Dermis blood vessel endothelial cell (primary cell): Measurements from ENCODE around the gene OTOGL. TPM values are rescaled to one million over a fixed set of nuclear protein-coding genes. Genes with fewer than 3 reads are reported as not detected.
"Not testable (repeated sequence)": the region's sequence is repeated elsewhere in the genome, so short reads cannot be mapped to it uniquely, and the experiment has no call there.

Experiments used
- DNase-seq: peaks from one replicate; pipeline ENCODE4 v3.0.0; 2010
- total RNA-seq: library from RNA; depleted of rRNA; stranded (reverse); fragments of >200 nt; gene quantifications from 2 replicates; pipeline ENCODE4 v1.2.3, GENCODE V29; 2014

The OTOGL gene
- total RNA-seq, 1 donor from 2014 or later, result 0.17 TPM

DNA sequence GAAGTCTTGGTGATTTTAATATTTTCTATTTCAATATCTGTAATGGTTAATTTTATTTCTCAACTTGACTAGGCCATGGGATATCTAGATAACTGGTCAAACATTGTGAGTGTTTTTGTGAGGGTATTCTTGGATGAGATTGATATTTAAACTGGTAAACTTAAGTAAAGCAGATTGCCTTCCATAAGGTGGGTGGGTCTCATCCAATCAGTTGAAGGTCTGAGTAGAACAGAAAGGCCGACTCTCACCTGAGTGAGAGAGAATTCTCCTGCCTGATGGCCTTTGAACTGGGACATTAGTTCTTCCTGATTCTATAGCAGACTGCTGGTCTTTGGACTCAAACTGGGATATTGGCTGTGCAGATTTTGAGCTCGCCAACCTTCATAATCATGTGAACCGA is 36.3 kb downstream of the OTOGL start:
- DNase-seq, result no peak

DNA sequence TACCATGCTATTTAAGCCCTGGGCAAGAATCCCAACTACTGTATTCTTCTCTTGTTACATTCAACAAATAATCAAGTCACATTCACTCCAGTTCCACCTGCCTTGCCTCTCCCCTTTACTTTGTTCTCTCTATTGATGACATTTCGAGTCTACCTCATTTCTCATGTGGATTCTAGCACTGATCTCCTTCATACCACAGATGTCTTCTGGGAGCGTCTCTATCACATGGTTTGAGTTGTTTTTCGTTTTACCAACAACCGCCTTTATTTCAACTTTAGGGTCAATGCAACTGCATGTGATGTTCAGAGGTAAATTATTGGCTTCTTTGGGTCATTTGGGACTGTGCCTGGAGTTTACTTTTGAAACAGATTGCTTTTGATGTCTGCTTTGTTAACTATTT is 40.7 kb downstream of the OTOGL start:
- no peak for DNase-seq

DNA sequence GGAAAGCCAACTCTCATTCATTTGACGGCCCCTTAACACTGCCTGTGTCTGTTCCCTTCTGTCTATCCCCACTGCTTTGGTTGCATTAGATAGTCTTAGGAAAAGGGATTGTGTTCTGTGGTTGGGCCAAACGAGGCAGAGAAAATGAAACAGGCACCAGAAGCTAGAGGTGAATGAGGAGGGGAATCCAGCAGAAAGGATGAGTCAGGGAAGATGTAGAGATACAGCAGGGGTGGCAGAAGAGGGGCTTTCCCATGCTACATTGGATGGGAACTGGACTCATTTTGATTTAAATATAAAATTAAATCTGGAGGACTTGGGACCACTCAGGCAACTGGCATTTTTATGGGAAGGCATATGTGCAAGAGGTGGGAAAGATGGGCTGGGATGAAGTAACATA is 43.3 kb downstream of the OTOGL start:
- no peak for DNase-seq

DNA sequence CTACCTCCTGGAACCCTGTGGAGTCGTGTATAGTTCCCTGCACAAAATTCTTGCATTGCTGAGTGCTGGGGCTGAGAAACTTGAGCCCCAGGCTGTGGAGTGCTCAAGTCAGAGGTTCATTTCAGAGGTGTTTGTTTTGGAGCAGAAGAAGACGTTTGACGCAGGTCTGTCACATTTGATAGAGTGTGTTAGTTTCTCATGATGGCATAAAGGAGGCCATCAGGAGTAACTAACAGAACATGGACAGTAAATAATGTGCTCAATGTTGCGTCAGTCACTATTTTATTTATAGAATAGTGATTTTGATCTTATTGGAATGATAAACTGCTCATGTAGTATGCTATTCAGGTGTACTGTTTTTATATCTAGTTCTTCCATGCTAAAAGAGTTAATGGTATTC is 44.2 kb downstream of the OTOGL start:
- DNase-seq, result no peak

DNA sequence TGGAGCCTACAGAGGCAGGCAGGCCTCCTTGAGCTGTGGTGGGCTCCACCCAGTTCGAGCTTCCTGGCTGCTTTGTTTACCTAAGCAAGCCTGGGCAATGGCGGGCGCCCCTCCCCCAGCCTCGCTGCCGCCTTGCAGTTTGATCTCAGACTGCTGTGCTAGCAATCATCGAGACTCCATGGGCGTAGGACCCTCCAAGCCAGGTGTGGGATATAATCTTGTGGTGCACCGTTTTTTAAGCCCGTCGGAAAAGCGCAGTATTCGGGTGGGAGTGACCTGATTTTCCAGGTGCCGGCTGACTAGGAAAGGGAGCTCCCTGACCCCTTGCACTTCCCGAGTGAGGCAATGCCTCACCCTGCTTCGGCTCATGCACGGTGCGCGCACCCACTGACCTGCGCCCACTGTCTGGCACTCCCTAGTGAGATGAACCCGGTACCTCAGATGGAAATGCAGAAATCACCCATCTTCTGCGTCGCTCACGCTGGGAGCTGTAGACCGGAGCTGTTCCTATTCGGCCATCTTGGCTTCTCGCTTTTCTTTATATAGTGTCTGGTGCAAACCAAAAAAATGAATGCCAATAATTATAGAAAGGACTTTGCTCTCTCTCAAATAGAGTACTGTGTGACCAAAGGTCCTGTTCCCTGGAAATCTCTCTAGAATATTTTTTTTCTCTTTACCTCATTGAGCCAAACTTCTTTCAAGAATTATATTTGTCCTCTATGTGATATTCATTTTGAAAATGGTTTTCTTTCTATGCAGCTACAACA is 50.4 kb downstream of the OTOGL start:
- not testable (repeated sequence) for DNase-seq

DNA sequence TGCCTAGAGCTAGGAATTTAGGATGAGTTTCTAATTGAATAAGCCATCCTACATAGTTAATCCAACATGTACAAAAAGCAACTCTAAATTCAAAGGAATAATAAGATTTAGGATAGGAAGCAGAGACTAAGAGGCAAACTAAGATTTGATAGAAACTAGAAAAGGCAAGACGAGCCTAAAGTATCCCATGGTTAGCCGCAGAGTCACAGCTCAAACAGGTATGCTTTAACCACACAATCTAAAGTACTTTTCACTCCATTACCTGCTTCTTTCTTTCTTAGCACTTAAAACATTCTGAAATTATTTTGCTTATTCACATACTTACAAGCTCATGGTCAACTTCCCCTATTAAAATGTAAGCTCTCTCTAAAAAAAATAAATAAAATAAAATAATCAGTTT is 51.8 kb downstream of the OTOGL start:
- DNase-seq, result no peak

DNA sequence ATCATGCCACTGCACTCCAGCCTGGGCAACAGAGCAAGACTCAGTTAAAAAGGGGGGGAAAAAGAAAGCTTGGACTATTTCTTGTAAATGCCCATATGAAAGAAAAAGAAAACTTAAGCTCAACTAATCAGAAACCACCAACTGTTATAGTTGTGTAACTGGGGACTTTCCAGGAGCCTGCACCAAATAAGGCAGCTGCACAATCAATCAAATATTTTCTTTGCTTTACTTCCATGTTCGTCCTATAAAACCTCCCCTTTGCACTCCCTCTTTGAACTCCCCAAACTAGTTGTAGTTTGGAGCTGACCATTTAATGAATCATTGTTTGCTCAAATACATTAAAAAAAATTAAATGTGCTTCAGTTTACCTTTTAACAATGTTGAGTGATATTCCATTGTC is 54.9 kb downstream of the OTOGL start:
- DNase-seq, result no peak

DNA sequence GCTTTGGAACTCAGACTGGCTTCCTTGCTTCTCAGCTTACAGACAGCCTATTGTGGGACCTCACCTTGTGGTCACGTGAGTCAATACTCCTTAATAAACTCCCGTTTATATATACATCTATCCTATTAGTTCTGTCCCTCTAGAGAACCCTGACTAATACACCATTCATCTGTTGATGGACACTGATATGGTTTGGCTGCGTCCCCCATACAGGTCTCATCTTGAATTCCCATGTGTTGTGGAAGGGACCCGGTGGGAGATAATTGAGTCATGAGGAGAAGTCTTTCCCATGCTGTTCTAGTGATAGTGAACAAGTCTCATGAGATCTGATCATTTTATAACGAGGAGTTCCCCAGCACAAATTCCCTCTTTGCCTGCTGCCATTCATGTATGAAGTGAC is 57.0 kb downstream of the OTOGL start:
- DNase-seq, result no peak

DNA sequence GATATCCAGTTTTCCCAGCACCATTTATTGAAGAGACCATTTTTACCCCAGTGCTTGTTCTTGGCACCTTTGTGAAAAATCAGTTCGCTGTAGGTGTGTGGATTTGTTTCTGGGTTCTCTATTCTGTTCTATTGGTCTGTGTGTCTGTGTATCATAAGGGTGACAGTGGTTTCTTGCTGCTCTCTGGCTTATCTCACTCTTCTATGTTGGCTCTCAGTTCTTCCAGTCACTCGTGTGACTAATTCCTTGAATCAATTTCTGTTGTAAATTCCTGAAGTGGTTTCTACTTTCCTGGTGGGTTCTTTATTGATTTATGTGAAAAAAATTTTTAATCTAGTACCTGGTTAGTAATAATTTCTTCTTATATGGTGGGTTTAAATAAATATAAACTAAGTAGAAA is 58.3 kb downstream of the OTOGL start:
- no peak for DNase-seq

DNA sequence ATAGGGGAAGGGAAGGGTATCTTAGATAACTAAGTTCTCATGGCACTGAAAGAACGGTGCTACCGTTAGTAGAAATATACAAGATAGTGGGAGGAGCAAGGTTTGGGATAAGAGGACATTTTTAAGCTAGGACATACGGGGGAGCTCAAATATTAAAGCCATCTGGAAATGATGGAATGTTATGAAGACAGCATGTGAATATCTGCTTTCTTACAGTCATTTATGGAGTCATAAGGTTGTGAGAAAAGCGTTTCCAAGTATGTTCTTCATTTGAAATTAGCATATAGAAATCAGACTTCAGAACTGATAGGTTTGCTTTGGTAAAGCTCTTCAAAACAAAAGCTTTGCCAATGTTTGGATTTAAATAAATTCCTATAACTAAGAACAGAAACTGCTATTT is 62.3 kb downstream of the OTOGL start:
- DNase-seq, result no peak

DNA sequence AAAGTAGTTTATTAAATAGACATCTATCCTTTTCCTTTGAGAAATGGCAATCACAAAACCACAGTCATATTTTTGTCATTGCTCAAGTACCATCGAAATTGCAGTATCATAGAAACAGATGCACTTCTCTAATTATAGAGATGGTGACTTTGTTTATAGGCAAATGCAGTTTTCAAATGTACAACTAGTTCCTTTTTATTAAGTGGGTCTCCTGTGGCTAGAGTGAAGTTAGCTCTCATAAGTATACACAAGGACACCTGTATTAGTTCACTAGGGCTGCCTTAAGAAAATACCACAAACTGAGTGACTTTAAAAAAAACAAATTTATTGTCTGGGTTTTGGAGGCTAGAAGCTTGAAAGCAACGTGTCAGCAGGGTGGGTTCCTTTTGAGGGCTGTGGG is 62.8 kb downstream of the OTOGL start:
- no peak for DNase-seq

DNA sequence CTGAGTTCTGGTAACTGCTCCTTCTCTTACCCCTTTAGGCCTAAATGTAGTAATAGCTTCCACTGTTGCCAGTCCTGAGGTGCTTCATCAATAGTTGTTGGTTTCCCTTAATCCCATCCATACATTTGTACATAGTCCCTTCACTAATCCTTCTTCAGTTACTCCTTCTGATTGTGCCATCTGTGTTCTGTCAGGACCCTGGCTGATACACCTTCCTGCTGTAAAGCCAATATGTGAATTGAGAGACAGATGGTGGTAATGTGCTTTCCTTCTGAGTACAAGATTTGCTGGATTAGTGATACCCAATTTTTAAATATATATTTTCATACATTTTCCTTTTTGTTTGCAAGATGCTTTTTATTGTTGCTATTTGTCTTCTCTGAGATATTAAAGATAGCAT is 66.4 kb downstream of the OTOGL start:
- DNase-seq, result no peak

DNA sequence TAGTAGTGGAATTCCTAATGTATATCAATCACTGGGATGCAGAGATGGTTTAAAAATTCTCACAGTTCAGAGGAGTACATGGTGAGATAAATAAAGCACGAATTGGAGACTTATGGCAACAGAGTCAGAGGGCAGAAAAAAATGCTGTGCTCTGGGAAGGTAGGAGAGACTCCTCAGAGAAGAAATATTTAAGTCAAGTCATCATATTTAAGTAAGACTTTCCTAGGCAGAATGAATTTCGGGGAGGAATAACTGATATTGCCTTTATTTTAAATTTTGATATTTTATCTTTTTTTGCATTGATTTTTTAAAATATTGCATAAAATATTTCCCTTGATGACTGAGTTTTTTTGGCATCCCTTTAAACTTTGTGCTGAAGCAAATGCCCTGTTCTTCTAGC is 67.4 kb downstream of the OTOGL start:
- DNase-seq, result no peak

DNA sequence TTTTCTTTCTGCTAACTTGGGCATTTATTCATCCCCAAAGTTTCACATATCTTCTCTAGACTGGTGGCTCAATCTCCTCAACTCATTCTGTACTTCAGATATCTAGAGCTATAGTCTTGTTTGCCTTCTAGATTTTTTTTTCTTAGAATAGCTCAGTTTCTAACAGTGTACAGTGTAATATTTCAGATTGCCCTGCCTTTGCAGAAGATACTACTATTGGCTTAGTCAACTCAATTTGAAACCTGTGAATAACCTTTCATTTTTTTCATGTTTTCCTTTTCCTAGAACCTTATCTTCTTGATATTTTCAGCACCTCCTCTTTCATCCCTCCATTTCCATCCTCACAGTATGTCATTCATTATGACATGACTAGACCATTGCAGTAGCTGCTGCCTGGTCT is 69.6 kb downstream of the OTOGL start:
- no peak for DNase-seq

DNA sequence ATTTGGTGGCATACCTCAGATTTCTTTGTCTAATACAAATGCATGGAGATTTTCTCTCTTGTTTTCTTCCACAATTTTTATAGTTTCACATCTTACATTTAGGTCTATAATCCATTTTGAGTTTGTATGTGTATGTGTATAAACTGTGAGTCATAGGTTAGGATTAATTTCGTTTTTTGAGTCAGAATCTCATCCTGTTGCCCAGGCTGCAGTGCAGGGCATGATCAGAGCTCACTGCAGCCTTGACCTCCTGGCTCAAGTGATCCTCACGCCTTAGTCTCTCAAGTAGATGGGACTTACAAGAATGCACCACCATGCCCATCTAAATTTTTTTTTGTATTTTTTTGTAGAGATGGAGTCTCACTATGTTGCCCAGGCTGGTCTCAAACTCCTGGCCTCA is 71.6 kb downstream of the OTOGL start:
- DNase-seq, result no peak

DNA sequence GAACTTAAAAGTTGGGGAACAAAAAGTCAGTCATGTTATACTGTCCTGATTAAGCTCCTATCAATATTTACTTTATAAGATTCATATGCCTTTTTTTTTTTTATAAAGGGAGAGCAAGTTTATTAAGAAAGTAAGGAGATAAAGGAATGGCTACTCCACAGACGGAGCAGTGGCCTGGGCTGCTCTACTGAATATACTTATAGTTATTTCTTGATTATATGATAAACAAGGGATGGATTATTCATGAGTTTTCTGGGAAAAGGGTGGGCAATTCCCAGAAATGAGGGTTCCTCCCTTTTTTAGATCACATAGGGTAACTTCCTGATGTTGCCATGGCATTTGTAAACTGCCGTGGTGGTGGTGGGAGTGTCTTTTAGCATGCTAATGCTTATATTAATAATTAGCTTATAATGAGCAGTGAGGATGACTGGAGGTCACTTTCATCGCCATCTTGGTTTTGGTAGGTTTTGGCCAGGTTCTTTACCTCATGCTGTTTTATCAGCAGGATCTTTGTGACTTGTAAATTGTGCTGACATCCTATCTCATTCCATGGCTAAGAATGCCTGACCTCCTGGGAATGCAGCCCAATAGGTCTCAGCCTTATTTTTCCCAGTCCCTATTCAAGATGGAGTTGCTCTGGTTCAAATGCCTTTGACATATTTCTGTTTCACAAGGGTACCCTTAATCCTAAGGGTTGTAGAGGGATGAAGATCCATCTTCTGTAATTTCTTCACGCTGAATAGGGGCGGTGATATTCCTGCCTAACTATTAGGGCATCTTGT is 73.9 kb downstream of the OTOGL start:
- DNase-seq, result no peak

DNA sequence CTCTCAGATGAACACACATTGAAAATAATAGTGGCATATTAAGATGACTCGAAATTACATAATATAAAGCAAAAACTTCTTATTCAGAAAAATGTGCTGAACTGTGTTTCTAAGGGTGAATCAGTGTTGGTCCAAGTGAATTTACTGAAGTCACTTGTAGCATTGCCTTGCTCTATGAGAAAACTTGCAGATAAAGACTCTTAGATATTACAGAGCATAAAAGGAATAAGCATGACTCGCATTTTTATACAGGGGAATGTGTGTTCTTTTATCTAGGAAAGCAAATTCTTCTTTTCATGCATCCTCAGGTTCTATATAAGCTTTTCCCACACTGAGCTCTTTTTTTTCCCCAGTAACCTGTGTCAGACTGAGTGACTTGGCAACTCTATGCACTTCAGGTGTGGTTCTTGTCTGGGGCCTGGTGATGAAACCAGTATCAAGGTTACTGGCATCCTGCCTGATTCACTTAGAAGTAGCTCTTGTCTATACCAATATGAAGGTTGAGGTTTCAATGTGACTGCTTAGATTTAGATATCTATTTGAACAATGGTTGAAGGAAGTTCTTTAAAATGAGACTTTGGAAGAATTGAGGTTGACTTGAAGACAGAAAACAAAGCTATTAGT is 76.1 kb downstream of the OTOGL start:
- no peak for DNase-seq

DNA sequence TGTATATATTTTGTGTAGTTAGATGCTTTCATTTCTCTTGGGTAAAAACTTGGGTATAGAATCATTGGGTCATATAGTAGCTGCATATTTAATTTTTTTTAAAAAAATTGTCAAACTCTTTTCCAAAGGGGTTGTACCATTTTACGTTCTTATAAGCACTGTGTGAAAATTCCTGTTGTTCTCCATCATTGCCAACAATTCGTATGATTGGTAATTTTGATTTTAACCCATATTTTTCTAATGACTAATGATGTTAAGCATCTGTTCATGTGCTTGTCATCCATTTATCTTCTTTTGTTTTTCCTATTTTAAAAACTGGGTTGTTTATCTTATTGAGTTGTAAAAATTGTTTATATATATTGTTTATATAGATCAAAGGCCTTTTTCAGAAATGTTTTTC is 77.4 kb downstream of the OTOGL start:
- no peak for DNase-seq

DNA sequence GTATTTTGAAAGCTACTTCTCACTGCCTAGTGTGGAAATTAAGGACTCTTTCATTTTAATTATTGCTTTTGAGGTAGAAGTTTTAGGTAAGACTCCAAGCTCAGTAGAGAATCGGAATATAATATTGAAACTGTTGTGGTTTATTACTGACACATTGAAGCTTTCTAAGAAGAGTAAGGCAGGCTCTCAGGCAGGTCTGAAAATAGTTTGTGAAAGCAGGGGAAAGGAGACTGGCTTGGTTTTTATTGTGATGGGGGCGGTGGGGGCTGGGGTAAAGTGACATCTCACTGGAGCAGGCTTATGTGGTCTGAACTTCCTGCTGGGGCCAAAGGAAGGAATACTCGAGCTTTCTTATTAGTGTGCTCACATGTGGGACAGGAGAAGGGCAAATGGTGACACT is 79.5 kb downstream of the OTOGL start:
- no peak for DNase-seq

DNA sequence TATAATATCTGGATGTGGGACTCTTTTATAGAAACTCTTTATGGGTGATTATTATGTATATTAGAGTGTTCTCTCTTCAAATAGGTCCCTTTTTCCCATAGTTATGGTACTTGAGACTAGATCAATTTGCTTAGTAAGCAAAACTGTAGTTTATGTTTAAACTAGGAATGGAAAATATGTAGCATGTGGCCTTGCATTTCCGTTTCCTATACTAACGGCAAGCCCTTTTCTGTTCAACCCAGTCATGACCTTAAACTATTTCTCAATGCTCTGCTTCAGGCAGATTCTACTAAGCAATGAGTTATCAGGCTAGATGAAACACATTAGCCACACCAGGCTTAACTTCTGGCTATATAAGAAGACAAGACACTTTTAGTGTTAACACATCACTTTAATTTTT is 84.6 kb downstream of the OTOGL start:
- no peak for DNase-seq

DNA sequence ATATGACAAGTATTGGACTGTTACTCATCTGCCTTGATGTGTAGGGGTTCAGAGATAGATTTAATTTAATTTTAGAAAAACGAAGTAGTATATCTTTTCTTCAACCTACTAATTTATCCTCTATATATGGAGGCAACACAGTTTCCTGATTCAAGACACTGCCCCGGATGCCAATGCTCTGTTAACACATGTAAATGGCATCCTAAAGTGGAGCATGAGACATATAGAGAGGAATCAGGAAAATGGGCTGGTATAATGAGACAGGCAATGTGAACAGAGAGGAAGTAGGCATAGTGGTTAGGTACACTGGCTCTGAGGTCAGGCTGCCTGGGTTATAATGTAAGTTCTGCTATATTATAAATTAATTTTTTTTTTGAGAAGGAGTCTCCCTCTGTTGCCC is 85.6 kb downstream of the OTOGL start:
- DNase-seq, result no peak

DNA sequence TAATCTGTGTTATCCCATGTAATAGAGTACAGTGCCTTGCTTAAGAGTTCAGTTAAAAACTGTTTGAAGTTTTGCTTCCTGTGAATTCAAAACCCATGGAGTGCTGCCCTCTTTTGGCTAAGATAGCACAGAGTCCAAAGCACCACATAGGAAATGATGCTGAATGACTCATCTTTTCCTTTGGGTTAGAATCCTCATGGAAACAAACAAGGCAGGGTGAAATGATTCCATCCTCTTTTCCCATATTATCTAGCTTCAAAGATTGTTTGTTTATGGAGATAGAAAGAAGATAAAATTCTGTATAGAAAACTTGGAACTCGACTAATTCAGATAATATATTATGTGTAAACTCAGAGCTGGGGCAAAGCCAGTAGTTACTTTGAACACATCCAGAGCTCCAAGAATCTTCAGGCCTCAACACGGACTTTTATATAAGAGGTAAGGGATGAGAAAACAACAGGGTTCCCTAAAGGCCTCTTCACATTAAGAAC is 87.4 kb downstream of the OTOGL start:
- DNase-seq, result peak; percentile 98

DNA sequence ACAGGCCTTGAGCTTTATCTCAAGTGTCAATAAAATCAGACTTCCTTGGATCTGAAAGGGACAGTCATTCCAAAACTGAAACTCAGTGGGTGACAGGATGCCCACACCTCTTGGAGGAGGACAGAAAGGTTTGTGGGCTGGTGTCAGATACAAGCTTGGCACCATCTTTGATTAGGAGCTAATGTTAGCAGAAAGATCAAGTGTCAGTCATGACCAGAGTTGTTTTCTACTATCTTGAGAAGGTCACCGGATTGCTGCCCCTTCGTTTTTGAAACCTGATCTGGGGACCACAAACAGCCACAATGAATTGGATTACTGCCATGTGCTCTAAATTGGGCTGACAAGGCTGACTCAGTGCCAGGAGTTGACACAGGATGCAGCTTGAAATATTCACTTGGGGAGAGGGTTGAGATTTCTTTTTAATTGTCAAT is 88.3 kb downstream of the OTOGL start:
- peak; percentile 94 for DNase-seq

DNA sequence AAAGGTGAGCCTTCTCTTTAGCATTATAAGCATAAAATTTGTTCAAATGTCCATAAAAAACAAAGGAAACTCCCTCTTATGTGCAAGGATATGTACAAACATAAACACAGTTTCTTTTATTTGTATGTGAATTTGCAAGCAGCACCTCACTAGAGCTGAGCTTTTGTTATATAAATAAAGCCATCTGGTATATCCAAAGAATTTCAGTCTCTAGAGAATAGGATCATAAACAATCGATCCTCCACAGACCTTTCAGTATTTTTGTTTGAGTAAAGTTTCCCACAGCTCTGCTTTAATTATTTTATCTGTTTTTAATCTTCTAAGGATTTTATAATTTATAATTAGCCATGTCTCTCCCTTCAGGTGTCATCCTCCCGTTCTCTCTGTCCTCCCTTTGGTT is 89.2 kb downstream of the OTOGL start:
- DNase-seq, result no peak
